Liver (tissue), 3 donors: ENCODE measurements around the gene CLIP1.

ENCODE experiments used
- ATF3 ChIP-seq: IDR thresholded peaks from 2 replicates; pipeline ENCODE4 v1.6.1; 2016; ENCODE audit warnings: antibody characterized with exemption
- CTCF ChIP-seq: fragments of 150-350 bp; IDR thresholded peaks from 2 replicates; pipeline ENCODE4 v1.5.1; 2017; ENCODE audit warnings: improper control_type of control experiment, low read depth, low read length; ENCODE audit not compliant: missing input control
- FOXA1 ChIP-seq: IDR thresholded peaks from 2 replicates; pipeline ENCODE4 v1.6.1; 2016; ENCODE audit warnings: antibody characterized with exemption
- JUND ChIP-seq, 2 donors: IDR thresholded peaks; 2 replicates each; pipeline ENCODE4 v1.6.1; 2016; ENCODE audit warnings: antibody characterized with exemption in 2 of 2
- RAD21 ChIP-seq, 2 donors: IDR thresholded peaks; 2 replicates each; pipeline ENCODE4 v1.6.1; 2016; ENCODE audit warnings: antibody characterized with exemption in 2 of 2, mild to moderate bottlenecking in 2 of 2
- SP1 ChIP-seq: IDR thresholded peaks from 2 replicates; pipeline ENCODE4 v1.6.1; 2018; ENCODE audit warnings: antibody characterized with exemption, mild to moderate bottlenecking
- TAF1 ChIP-seq: conservative IDR thresholded peaks from 2 replicates; pipeline ENCODE4 v1.6.1; 2016; ENCODE audit warnings: antibody characterized with exemption, mild to moderate bottlenecking
- YY1 ChIP-seq: IDR thresholded peaks from 2 replicates; pipeline ENCODE4 v1.6.1; 2016; ENCODE audit warnings: antibody characterized with exemption, mild to moderate bottlenecking
- TF ChIP-seq, protein P1 (sequence below): IDR thresholded peaks from 2 replicates; pipeline ENCODE4 v1.6.1; 2016; ENCODE audit warnings: antibody characterized with exemption, mild to moderate bottlenecking
- TF ChIP-seq, protein P2 (sequence below): IDR thresholded peaks from 2 replicates; pipeline ENCODE4 v1.6.1; 2016; ENCODE audit warnings: antibody characterized with exemption
- donor health status: healthy.
- donor health status: healthy.

- TF ChIP-seq CTCF, result no peak
- TF ChIP-seq RAD21 (IDR thresholded peaks at IDR 0.05), result no peak
- TF ChIP-seq, protein P1, sequence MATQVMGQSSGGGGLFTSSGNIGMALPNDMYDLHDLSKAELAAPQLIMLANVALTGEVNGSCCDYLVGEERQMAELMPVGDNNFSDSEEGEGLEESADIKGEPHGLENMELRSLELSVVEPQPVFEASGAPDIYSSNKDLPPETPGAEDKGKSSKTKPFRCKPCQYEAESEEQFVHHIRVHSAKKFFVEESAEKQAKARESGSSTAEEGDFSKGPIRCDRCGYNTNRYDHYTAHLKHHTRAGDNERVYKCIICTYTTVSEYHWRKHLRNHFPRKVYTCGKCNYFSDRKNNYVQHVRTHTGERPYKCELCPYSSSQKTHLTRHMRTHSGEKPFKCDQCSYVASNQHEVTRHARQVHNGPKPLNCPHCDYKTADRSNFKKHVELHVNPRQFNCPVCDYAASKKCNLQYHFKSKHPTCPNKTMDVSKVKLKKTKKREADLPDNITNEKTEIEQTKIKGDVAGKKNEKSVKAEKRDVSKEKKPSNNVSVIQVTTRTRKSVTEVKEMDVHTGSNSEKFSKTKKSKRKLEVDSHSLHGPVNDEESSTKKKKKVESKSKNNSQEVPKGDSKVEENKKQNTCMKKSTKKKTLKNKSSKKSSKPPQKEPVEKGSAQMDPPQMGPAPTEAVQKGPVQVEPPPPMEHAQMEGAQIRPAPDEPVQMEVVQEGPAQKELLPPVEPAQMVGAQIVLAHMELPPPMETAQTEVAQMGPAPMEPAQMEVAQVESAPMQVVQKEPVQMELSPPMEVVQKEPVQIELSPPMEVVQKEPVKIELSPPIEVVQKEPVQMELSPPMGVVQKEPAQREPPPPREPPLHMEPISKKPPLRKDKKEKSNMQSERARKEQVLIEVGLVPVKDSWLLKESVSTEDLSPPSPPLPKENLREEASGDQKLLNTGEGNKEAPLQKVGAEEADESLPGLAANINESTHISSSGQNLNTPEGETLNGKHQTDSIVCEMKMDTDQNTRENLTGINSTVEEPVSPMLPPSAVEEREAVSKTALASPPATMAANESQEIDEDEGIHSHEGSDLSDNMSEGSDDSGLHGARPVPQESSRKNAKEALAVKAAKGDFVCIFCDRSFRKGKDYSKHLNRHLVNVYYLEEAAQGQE, result no peak
- TF ChIP-seq, protein P2, sequence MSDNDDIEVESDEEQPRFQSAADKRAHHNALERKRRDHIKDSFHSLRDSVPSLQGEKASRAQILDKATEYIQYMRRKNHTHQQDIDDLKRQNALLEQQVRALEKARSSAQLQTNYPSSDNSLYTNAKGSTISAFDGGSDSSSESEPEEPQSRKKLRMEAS, result no peak
- TF ChIP-seq JUND (IDR thresholded peaks at IDR 0.05), result no peak
- no peak for TF ChIP-seq TAF1
- TF ChIP-seq FOXA1, result no peak
- no peak for TF ChIP-seq SP1
- no peak for TF ChIP-seq ATF3
- no peak for TF ChIP-seq YY1
These were observed 100.0 kb downstream of the CLIP1 start for GRCh38 chr12:122322501-122322900.
